Activated CD8-positive, alpha-beta T cell treated with anti-CD3 and anti-CD28 coated beads for 36 hours (primary cell): Measurements from ENCODE around the gene DHRS12. TPM values are rescaled to one million over a fixed set of nuclear protein-coding genes. Genes with fewer than 3 reads are reported as not detected.
"Not testable (repeated sequence)": the region's sequence is repeated elsewhere in the genome, so short reads cannot be mapped to it uniquely, and the experiment has no call there.

Source experiments
- ATAC-seq: fragments of 200-7000 bp; cut with Tn5 transposase; one replicate; pipeline ENCODE4 v1.10.0; 2021; ENCODE audit warnings: mild to moderate bottlenecking, moderate library complexity
- CTCF ChIA-PET: fragments of 350-600 bp; sonication (Branson Sonifier 250); formaldehyde crosslinking; loops from one replicate; lab custom pipeline; 2021; ENCODE audit warnings: antibody characterized with exemption; lab: Charles Lee
- POLR2A ChIA-PET: fragments of 350-600 bp; sonication (Branson Sonifier 250); formaldehyde crosslinking; loops from one replicate; lab custom pipeline; 2021; ENCODE audit warnings: antibody characterized with exemption; lab: Charles Lee
- DNase-seq: peaks from one replicate; pipeline ENCODE4 v3.0.0-alpha.2; 2020
- H3K27ac Mint-ChIP-seq: one replicate; pipeline ENCODE4 v1.8.0; 2021; ENCODE audit warnings: mild to moderate bottlenecking, mixed read lengths
- H3K27me3 Mint-ChIP-seq: one replicate; pipeline ENCODE4 v1.8.0; 2021; ENCODE audit warnings: mixed read lengths
- H3K36me3 Mint-ChIP-seq: one replicate; pipeline ENCODE4 v1.8.0; 2021; ENCODE audit warnings: low read depth, mixed read lengths
- H3K4me1 Mint-ChIP-seq: one replicate; pipeline ENCODE4 v1.8.0; 2021; ENCODE audit warnings: low read depth, mixed read lengths
- H3K4me3 Mint-ChIP-seq: one replicate; pipeline ENCODE4 v1.8.0; 2021; ENCODE audit warnings: mild to moderate bottlenecking, moderate library complexity, mixed read lengths
- H3K9me3 Mint-ChIP-seq: one replicate; pipeline ENCODE4 v1.8.0; 2021; ENCODE audit warnings: mixed read lengths
- intact Hi-C: fragments of 100-400 bp; cut with micrococcal nuclease; formaldehyde crosslinking; loops from one replicate; pipeline ENCODE4 v1.10.0; 2022
- total RNA-seq, 2 experiments: library from RNA; stranded (reverse); gene quantifications; one replicate each; pipeline ENCODE4 v1.2.3, GENCODE V29; 2021
- TF ChIP-seq, protein P1 (sequence below): fragments of 200-600 bp; IDR thresholded peaks from one replicate; pipeline ENCODE4 v1.8.0; 2022; ENCODE audit warnings: antibody characterized with exemption, mild to moderate bottlenecking

DHRS12 gene
- total RNA-seq, 2 experiments from 2014 or later = 6.6 to 6.7 TPM

DNA sequence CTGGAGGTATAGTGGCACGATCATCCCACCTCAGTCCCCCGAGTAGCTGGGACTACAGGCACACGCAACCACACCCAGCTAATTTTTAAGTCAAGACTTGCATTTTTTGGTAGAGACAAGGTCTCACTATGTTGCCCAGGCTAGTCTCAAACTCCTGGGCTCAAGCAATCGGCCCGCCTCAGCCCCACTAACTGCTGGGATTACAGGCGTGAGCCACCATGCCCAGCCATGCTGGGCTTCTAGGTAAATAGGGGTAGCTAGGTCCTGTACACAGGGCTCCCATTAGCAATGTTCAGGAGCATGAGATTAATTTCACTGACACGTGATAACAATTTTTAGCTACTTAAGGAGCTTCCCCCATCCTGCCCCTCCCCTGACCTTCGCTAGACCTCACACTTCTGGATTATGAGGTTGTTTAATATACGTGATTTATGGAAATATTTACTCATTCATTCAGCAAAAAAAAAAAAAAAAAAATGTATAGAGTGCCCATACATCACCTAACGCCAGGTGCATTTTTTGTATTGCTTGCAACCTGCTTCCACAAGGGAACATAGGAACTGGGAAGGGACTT is 21.8 kb upstream of the DHRS12 start:
- Mint-ChIP-seq H3K36me3 (no peaks in the 10 kb centered on the region), H3K9me3 (no peaks in the 10 kb centered on the region), H3K27ac (peak overlapping the region; percentile 94), H3K27me3 (no peaks in the 10 kb centered on the region), H3K4me1 (peaks cover 81% of the 10 kb centered on the region), H3K4me3 (peak overlapping the region; percentile 74)
- peak; percentile 40 for ATAC-seq
- DNase-seq = peak; percentile 70
- intact Hi-C loops = no loop called here
- POLR2A ChIA-PET = interaction anchor here (0.7 to 1.8 kb wide), 7 partner anchors 10 to 373 kb away, joined by 3 to 8 read pairs (median 7); partner anchors contain the start of gene INTS6
- TF ChIP-seq, protein P1, sequence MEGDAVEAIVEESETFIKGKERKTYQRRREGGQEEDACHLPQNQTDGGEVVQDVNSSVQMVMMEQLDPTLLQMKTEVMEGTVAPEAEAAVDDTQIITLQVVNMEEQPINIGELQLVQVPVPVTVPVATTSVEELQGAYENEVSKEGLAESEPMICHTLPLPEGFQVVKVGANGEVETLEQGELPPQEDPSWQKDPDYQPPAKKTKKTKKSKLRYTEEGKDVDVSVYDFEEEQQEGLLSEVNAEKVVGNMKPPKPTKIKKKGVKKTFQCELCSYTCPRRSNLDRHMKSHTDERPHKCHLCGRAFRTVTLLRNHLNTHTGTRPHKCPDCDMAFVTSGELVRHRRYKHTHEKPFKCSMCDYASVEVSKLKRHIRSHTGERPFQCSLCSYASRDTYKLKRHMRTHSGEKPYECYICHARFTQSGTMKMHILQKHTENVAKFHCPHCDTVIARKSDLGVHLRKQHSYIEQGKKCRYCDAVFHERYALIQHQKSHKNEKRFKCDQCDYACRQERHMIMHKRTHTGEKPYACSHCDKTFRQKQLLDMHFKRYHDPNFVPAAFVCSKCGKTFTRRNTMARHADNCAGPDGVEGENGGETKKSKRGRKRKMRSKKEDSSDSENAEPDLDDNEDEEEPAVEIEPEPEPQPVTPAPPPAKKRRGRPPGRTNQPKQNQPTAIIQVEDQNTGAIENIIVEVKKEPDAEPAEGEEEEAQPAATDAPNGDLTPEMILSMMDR = no peak
- CTCF ChIA-PET = interaction anchor here (0.9 to 8.3 kb wide), 8 partner anchors 9 to 28 kb away, joined by 3 to 119 read pairs (median 5); partner anchors contain the start of gene TMEM272

DNA sequence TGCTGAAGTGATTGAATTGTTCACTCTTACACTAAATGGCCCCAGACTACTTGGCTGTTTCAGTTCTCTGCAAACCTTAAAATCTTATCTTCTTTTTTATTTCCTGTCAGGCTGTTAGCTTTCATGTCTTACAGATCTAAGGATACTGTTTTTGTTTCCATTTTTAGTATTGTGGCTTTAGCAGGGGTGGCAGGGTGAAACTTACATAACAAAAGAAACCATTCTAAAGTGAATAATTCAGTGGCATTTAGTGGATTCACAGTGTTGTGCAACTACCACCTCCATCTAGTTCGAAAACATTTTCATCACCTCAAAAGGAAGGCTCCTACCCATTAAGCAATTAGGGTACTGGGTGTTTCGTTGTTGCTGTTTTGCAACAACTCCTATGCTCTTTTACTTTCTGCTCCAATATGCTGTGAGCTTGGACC is 21.2 kb upstream of the DHRS12 start:
- DNase-seq = no peak
- peak; percentile 26 for ATAC-seq
- ChIA-PET POLR2A (interaction anchor here (0.7 to 1.8 kb wide), 6 partner anchors 10 to 44 kb away, joined by 3 to 8 read pairs (median 7); no protein-coding TSS in a partner anchor), CTCF (interaction anchor here (0.9 to 8.3 kb wide), 8 partner anchors 10 to 27 kb away, joined by 3 to 119 read pairs (median 5); partner anchors contain the start of gene TMEM272)
- intact Hi-C loops = no loop called here
- H3K9me3 Mint-ChIP-seq = no peaks in the 10 kb centered on the region
- H3K27ac Mint-ChIP-seq = peak overlapping the region; percentile 94
- peak overlapping the region; percentile 74 for H3K4me3 Mint-ChIP-seq
- no peaks in the 10 kb centered on the region for H3K27me3 Mint-ChIP-seq
- TF ChIP-seq, protein P1 = no peak
- H3K36me3 Mint-ChIP-seq = no peaks in the 10 kb centered on the region
- peaks cover 85% of the 10 kb centered on the region for H3K4me1 Mint-ChIP-seq

DNA sequence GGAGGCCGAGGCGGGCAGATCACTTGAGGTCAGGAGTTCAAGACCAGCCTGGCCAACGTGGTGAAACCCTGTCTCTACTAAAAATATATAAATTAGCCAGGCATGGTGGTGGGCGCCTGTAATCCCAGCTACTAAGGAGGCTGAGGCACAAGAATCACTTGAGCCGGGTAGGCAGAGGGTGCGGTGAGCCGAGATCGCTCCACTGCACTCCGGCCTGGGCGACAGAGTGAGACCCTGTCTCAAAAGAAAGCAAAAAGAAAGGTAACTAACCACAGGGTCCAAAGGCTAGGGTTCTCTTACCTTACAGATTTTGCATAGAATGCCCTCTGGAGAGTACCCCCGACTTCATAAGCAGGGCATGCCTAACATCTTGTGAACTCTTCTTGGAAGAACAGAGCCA is 20.7 kb upstream of the DHRS12 start:
- H3K9me3 Mint-ChIP-seq, DNase-seq, H3K36me3 Mint-ChIP-seq, ATAC-seq, H3K27me3 Mint-ChIP-seq, intact Hi-C loops: not testable (repeated sequence)
- H3K27ac Mint-ChIP-seq = peak overlapping the region; percentile 94
- CTCF ChIA-PET = interaction anchor here (0.6 to 8.3 kb wide), 6 partner anchors 10 to 25 kb away, joined by 4 to 119 read pairs (median 7); partner anchors contain the start of gene TMEM272
- H3K4me3 Mint-ChIP-seq = peak overlapping the region; percentile 74
- POLR2A ChIA-PET = interaction anchor here (1.7 to 1.8 kb wide), 3 partner anchors 9 to 22 kb away, joined by 7 to 8 read pairs (median 8); no protein-coding TSS in a partner anchor
- peaks cover 85% of the 10 kb centered on the region for H3K4me1 Mint-ChIP-seq

DNA sequence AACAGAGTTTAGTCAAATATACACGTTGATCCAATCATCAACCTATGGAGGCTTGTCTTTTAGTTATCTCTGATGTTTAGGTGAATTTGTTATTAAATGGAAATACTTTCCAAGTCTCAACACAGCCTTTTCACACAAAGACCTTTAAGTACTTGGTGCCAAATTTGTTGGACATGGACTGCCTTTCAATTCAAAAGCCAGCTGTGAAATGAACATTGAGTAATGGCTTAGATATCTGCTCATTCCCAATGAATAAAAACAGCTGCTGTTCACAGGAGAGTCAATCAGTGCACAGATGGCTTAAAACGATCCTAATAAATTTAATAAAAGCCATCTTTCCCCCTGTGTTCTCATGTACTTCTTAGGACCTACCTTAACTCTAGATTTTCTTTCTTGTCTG is 19.9 kb upstream of the DHRS12 start:
- no peaks in the 10 kb centered on the region for H3K36me3 Mint-ChIP-seq
- no peak for ATAC-seq
- CTCF ChIA-PET = interaction anchor here (1.8 to 8.3 kb wide), 2 partner anchors 8 to 9 kb away, joined by 6 to 119 read pairs; no protein-coding TSS in a partner anchor
- intact Hi-C loops = loop anchor here (2.0 kb wide), 1 partner anchor 19 kb away; the partner anchor contains the start of gene DHRS12
- peak overlapping the region; percentile 94 for H3K27ac Mint-ChIP-seq
- TF ChIP-seq, protein P1 = no peak
- POLR2A ChIA-PET = interaction anchor here (0.6 kb wide), 1 partner anchor 191 kb away, joined by 3 read pairs; no protein-coding TSS in a partner anchor
- no peaks in the 10 kb centered on the region for H3K27me3 Mint-ChIP-seq
- peak overlapping the region; percentile 74 for H3K4me3 Mint-ChIP-seq
- H3K9me3 Mint-ChIP-seq = no peaks in the 10 kb centered on the region
- no peak for DNase-seq
- peaks cover 85% of the 10 kb centered on the region for H3K4me1 Mint-ChIP-seq

DNA sequence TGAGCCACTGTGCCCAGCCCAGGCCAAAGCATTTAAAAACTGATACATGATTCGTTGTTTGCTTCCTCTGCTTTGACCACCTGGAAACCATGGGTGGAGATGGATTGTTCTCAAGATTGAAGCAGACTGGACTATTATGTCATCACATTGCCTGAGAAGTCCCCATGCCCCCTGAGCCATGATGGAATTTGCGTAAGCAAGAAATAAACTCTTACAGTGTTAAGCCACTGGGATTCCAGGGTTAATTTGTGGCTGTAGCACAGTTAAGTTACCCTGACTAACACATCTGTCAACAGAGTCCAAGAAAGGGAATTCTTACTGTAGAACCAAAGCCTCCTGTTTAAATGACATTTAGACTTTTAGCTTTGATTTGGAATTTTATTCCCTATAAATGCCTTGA is 19.4 kb upstream of the DHRS12 start:
- POLR2A ChIA-PET = interaction anchor here (0.6 to 3.1 kb wide), 5 partner anchors 9 to 1596 kb away, joined by 3 to 10 read pairs (median 6); partner anchors contain the start of gene INTS6
- peak overlapping the region; percentile 94 for H3K27ac Mint-ChIP-seq
- no peaks in the 10 kb centered on the region for H3K27me3 Mint-ChIP-seq
- intact Hi-C loops = loop anchor here (2.0 kb wide), 1 partner anchor 19 kb away; the partner anchor contains the start of gene DHRS12
- CTCF ChIA-PET = interaction anchor here (1.3 to 8.3 kb wide), 3 partner anchors 9 to 10 kb away, joined by 3 to 119 read pairs (median 6); no protein-coding TSS in a partner anchor
- no peaks in the 10 kb centered on the region for H3K9me3 Mint-ChIP-seq
- peak overlapping the region; percentile 74 for H3K4me3 Mint-ChIP-seq
- DNase-seq (no peak), ATAC-seq (no peak)
- no peaks in the 10 kb centered on the region for H3K36me3 Mint-ChIP-seq
- TF ChIP-seq, protein P1 = no peak
- H3K4me1 Mint-ChIP-seq = peaks cover 85% of the 10 kb centered on the region
